Measurements from ENCODE around the gene CD109. TPM values are rescaled to one million over a fixed set of nuclear protein-coding genes. Genes with fewer than 3 reads are reported as not detected.

CD109 gene
- 45.8 to 84.9 TPM (median 72.8 TPM) in 5 replicates for total RNA-seq (2022; extraction: Qiagen RNA extraction)

GRCh38 chr6:73695619-73696421, at the start of gene CD109:
TSS of gene CD109 (plus strand) at chr6:73696203. CDS start at chr6:73696216, 13 bp downstream.

DNA sequence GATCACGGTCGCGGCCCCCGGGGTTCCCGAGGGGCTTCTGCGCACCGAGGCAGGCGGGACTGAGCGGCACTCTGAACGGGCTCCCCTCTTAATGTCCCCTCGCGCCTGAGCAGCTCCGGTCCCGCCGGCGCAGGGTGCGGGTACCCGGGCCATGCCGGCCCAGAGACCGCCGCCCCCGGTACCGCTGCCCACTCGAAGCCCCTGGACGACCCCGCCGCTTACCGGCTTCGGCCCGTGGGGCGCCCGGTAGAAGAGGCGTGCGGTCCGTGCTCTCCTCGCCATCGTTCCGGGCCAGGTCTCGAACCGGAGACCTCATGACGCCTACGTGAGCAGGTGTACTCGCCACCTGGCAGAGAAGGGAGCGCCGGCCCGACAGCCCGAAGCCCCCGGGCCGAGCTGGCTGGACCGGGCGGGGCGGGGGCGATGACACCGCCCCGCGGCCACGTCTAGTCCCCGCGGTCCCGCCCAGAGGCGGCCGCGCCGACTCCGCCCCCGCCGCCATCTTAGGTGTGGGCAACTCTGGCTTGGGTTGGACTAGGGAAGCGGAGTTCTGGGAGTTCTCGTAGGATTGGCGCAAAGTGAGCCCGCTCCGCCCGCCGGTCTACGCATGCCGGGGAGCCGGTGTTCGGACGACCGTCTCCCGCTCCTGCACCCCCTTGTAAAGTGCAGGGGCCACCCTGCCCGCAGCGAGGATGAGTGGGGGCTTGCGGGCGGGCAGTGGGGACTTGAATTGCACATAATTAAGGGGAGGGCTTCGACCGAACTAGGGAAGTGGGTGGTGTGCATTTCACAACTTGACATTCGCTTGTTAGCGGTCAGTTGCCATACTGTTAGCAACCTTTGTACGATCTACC, 42.2 kb upstream of the CD109 start, which contains the start of gene SLC17A5:
TSS of gene SLC17A5 (minus strand) at position 422 of the 854 bp plus-strand sequence. CDS start at position 316, 106 bp downstream.

Other genes with a start within 250 kb of the CD109 start
- 3.3 to 4.5 TPM (median 4.1 TPM) in 5 replicates for gene CGAS, start 243.9 kb upstream of the CD109 start, total RNA-seq (2022; extraction: Qiagen RNA extraction)
- 9.1 to 11.4 TPM (median 9.7 TPM) in 5 replicates for gene MTO1, start 234.5 kb upstream of the CD109 start, total RNA-seq (2022; extraction: Qiagen RNA extraction)
- 7,393 to 8,340 TPM (median 7,492 TPM) in 5 replicates for gene EEF1A1, start 175.2 kb upstream of the CD109 start, total RNA-seq (2022; extraction: Qiagen RNA extraction)
- 12.2 to 15.4 TPM (median 13.6 TPM) in 5 replicates for gene SLC17A5, start 42.2 kb upstream of the CD109 start, total RNA-seq (2022; extraction: Qiagen RNA extraction)